ENCODE measurements around the gene EEF1E1.

Gene EEF1E1

DNA sequence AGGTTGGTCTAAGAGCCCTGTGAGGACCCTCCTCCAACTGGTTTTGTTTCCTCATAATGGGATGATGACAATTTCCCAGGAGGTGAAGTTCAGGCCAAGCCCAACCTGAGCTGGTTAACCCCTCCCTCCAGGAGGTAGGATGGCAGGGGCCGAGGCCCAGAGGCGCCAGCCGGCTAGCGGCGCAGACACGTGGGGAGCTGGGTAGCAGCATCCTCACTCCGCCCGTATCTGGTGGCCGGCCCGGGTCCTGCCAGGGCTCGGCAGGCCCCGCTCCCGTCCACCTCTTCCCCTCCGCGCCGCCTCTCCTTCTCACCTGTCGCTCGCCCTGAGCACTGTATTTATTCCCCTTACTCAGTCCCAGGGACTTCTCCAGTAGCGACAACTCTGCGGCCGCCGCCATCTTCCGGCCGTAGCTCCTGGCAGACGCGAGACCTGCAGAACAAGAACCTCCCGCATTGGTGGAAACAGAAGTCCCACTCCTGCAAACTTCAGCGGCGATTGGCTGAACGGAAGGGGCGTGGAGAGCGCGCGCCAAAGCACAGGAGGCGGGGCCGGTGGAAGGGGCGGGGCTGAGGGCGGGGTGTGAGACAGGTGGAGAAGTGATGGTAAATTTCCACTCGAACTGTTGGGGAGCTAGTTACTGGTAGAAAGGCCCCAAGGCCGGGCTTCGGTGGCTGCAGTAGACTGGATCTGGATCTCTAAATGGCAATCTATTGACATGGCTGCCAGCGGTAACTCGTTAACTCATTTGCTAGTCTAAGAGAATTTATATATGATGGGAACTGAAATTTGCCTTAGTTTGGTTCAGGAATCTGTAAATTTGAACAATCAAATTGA lies at the start of gene EEF1E1:
Gene EEF1E1, minus strand, starts transcription at position 427 of the 837 bp plus-strand sequence. Its CDS starts 27 bp downstream, at position 400.
- peak; percentile 90 to 96 for DNase-seq

DNA sequence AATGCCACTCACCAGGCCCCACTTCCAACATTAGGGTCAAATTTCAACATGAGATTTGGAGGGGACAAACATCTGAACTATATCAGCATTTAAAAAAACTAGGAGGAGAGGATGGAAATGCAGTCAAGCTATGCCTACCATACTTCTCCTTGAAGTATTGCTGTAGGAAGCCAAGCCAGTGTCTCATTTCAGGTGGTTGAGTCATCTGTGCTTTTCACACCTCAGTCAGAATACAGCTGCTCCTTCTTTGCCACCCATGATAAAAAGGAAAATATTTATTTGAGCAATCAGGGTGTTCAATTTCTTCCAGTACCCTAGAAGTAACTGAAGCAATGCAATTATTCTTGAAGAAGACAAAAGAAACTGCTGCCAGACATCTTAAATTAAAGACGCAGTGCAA lies 47.0 kb upstream of the EEF1E1 start:
- DNase-seq = no peak

DNA sequence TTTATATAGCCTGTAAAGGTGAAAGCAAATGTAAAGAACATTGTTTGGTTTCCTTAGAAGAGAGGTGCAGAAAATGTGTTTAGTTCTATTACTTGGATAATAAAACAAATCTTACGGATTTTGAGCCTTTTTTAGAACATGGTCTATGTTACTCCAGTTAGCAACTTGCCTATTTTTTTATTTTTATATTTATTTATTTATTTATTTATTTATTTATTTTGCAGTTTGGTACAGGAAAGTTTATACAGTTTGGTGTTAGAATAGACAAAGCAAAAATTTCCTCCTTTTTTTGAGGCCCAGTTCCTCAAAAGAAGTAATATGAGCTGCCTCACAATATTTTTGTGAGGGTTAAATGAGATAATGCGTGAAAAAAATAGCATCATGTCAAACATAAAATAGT lies 41.6 kb upstream of the EEF1E1 start:
- DNase-seq = no peak

DNA sequence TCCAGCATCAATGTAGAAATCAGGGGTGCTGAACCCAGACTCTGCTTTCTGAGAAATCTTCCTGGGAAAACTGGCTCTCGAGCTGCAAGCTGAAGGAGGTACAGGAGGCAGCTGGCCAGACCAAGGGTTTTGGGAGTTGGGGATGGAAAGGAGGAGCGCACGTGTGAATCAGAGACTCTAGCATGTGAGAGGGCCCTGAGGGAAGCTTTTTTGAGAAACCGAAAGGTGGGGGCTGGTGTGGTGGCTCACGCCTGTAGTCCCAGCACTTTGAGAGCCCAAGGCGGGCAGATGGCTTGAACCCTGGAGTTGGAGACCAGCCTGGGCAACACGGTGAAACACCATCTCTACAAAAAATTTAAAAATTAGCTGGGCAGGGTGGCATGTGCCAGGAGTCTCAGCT lies 37.1 kb upstream of the EEF1E1 start:
- DNase-seq = no peak

DNA sequence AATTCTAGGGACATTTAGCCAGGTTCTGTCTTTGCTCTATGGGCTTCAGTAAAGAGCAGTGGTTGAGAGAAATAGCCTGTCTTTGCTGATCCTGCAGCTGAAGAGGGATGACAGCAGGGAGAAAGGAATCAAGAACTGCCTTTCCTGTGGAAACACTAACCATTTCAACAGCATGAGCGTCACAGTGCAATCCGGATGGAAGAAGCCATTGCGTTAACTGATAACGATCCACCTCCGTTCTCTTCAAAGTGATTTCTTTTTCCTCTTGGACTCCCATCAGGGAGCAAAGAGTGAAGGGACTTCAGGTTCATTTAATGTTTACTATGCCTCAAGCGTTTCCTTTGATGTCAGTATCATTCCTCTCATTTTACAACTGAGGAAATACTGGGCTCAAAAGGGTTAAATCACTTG lies 35.2 kb upstream of the EEF1E1 start:
- DNase-seq = no peak

DNA sequence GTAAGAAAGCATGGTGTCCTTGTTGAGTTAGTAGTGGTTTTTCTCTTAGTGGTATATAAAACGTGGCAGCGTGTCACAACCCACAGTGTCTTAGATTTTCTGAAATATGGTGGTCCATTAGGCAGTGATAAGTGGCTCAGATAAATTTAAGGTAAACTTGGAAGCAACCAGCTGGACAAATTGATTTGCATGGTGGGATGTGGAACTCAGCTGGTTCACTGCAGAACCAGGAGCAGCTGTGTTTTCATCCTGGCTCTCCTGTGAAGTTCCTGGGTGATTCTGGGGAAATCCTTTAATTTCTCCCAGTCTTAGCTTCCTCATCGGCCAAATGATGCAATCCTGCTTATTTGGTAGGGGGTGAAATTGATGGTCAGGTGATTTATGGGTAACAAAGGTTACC lies 32.9 kb upstream of the EEF1E1 start:
- no peak for DNase-seq

DNA sequence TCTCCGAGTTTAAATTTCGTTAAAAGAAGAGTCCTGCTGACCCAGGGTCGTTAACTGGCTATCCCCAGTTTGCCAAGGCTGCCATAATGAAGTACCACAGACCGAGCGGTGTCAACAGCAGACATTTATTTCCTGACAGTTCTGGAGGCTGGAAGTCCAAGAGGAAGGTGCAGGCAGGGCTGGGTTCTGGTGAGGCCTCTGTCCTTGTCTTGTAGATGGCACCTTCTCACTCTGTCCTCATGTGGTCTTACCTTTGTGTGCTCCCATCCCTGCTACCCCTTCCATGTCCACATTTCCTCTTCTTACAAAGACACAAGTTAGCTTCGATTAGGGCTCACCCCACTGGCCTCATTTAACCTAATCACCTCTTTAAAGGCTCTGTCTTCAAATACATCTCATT lies 29.8 kb upstream of the EEF1E1 start:
- DNase-seq = no peak

DNA sequence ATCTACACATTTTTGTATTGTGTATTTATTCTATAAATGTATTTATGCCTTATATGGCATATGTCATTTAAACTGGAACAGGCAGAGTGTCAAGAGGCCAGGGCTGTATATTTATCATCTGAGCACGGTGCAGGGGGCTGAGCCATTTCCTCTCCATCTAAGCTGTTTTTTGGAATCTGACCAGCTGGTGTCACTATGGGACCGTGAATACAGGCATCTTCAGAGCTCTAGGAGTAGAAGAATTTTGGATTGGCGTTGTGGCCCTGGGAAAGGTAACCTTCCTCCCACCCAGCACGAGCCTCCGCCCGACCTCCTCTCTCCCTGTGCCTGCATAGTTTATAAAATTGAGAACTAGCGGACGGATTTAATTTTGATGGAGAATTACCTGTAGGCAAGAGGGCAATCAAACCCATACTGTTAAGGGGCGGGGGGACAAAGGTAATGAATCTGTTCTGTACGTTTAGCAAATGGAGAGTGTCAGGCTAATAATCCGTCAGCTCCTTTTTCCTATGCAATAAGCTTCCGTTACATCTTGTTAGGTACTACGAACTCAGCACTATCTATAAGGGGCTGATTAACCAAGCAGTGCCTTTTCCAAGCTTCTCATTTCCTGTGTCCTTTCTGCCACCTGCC lies 29.0 kb upstream of the EEF1E1 start:
- peak; percentile 47 to 91 for DNase-seq

DNA sequence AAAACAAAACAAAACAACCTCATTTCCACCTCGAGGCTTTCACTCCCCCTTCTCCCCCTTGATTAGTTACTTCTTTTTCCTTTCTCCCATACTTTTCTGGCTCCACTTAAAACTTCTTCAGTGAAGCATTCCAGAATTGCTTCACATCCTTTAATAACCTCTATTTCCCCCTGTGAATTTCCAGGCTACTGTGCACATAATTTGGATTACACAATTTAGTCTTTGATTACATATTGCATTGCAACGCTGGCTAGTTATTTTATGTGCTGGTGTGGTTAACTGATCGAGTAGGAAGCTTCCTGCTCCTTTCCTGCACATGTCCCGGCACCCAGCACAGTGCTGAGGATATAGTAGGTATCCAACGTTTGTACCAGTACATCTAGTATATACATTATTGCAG lies 28.1 kb upstream of the EEF1E1 start:
- peak; percentile 72 to 82 for DNase-seq

DNA sequence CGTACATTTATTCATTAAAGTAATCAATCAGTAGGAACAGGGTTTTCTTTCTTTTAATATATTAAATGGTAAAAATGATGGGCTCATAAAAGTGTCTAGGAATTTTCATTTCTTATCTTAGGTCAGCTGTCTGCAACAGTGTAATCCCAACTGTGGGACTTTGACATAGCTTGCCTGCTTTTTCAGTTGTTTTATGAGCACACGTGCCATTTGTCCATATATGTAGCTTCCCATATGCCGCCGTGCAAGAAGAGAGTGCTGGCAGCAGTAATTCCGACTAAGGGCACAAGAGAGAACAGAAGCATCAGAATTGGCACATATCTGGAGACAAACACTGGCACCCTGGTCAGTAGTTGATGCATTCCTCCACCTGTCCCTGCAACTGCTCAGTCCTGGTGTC lies 20.9 kb upstream of the EEF1E1 start:
- DNase-seq = no peak

DNA sequence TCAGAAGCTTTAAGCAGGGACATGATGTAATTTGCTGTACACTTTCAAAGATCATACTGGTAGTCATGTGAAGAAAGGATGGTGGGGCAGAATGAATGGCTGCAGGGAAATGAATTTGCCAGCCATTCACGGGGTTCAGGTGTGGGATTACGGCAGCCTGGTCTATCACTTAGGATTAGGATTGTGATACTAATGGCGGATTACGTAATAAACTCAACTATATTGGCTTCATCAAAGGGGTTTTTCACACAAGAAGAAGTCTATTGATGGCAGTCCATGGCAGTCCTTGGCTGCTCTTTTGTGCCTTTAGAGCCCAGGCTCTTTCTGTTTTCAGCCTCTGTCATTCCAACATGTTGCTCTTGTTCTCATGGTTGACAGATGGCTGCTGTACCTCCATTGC lies 12.6 kb upstream of the EEF1E1 start:
- no peak for DNase-seq

DNA sequence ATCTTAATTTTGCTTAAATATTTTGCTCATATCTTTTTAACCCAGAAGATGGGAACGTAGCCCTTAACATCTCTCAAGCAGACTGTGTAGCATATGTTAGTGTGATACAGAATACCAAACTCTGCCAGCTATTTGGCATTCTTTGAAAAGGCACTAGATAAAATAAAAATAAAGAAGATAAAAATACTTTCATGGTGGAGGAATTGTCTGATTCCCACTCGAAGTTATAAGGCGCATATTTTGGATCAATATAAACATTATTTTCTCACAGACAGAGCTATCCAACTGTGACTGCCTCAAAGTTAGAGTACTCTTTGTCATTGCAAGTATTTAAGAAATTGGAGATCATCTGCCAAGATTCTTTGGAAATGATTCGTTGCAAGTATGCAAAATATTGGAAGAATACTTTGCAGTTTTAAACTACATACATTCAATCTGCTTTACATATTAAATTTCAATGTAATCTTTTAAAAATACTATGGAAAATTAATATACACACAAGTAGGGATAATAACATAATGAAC lies 10.8 kb upstream of the EEF1E1 start:
- DNase-seq = no peak

DNA sequence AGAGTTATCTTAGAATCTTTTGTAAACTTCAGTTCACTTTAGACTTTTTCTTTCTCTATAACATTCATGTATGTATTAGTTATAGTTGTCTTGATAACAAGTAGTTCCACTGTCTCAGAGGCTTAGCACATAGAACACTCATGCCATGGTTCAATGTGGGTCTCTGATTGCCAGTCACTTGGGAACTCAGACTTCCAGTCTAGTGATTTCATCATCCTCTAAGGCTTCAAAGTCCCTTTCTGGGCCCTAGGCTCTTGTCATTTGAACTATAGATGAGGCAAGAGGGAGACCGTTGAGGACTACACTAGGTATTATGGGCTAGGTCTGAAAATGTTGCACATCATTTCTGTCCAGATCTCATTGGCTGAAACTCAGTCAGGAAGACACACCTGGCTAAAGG lies 8.4 kb upstream of the EEF1E1 start:
- DNase-seq = no peak

DNA sequence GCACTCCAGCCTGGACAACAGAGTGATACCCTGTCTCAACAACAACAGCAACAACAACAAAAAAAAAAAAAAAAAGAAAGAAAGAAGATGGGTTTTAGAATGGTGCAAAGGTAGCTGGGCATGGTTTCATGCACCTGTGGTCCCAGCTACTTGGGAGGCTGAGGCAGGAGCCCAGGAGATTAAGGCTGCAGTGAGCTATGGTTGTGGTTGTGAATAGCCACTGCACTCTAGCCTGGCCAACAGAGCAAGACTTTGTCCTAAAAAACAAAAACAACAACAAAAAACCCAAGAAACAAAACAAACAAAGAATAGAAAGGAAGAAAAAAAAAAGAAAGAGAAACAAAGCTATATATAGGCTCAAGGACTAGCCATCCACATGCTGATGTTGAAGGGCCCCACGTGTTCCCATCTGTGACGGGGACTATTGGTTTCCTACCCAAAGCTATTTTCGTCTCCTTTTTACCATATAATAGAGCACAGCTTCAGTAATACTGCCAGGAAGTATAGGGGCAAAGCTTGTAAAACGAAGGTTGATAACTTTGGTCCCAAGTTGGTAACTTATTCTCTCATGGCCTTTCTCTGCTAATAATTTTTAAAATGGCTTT lies 7.9 kb upstream of the EEF1E1 start:
- no peak for DNase-seq

DNA sequence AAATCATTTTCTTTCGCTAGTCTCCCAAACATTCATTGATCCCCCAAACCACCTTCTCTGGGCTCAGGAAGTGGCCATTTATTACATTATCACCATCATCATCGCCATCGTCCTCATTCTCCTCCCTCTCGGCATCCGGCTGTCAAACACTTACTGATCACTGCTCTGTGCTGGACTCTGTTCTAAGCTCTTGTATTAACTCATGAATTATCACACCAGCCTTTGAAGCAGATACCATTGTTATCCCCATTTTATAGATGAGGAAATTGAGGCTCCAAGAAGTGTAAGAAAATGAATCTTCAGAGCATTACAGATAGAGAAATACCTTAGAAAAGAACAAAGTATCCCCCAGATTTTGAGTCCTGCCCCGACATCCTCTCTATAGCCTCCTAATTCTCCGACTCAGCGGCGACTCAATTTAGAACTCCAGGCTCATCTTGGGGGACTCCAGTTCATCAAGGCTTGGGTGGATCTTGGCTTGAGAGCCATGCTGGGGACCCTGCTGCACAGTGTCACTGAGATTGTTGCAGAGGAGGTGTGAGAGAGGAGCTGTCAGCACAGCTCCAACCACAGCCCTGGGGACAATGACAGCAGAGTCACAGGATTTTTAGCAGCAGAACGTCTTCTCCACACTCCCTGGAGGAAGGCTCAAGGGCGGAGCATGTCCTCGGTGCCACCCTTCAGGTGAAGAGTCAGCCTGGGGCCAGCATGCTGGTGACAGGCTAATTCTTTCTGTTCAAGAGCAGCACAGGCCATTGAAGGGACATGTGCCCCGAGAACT lies 6.6 kb upstream of the EEF1E1 start:
- no peak for DNase-seq

DNA sequence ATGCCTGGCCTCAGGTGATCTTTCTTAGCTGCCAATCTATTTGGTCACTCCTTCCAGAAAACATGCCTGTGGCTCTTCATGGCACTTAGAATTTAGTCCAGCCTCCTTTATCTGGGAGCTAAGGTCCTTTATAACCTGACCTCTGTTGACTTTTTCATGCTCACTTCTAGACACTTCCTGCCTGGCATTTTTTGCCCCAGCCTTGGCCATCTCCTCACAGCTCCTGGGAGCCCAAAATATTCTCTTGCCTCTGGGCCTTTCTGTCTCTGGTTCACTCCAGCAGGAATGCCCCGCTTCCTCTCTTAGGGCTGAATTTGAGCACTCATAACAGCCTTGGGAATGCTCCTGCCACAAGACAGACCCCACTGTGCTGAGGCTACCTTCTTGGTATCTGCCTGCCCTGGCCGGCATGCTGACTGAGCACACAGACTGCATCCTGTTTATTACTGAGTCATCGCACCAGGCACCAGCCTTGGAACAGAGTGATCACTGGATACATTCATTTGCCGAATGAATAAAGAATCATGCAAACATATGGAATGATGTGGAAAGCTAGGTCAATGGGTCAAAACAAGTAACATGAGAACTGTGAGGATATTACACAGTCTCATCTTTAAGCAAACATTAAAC lies 5.8 kb upstream of the EEF1E1 start:
- no peak for DNase-seq

DNA sequence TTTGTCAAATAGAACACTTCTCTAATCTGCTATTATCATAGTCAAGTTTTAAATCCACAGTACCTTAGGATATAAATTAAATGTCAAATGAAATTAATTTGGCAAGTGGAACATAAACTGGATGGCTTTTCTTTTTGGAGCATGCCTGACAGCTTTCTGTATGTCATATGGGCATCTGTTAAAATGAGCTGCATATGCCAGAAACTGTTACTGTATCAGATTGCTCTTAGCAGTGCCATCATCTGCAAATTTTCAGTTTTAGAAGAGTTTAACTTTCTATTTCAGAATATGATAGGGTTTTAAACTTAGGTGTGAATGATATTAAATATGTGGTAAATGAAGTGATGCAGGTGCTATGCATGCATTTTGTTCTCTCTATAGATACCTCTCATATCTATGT lies 3.4 kb upstream of the EEF1E1 start:
- DNase-seq = no peak

DNA sequence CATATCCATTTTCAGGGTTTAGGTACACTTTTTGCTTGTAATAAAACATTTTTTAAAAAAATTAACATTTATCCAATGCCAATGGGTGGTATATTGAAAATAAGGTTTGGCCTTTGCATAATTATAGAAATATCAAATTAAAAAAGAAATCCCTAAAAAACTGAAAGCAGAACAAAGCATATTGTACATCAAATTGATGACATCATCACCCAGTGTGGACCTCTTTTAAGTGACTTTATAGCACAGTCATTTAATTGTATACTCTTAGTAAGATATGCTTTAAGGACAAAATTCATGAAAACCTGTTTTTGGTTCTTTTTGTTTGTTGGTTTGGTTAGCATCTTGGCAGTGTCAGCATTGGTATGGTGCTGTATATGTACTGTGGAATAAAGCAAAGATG lies 1.4 kb upstream of the EEF1E1 start:
- no peak for DNase-seq

DNA sequence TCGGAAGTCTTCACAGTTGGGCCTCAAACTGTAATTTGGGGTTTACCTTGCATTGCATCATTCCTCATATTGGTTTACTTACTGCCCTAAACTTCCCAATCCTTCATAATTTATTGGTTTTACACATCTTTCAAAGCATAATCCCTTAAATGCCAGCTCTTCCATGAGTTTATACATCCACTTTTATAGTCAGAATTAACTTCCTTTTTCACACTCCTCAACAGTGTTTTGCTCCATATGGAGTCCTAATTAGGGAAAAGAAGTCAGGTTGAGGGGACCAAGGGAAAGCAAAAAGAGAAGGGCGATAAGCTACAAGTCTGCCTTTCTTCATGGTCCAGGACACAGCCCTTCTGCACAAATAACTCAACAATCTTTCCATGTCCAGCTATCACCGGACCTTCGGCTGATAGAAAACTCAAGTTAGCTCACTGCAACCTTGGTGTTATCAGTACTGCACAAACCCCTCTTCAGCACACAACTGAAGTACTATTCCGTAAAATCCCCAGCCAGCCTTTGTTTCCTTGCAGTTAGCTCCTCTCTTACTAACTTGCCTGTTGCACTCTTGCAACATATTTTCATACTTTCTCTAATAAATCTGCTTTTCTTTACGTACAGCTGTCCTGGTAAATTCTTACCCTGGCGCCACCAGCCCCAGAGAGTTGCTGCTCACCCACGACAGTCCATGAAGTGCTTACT lies 2.0 kb downstream of the EEF1E1 start:
- no peak for DNase-seq

DNA sequence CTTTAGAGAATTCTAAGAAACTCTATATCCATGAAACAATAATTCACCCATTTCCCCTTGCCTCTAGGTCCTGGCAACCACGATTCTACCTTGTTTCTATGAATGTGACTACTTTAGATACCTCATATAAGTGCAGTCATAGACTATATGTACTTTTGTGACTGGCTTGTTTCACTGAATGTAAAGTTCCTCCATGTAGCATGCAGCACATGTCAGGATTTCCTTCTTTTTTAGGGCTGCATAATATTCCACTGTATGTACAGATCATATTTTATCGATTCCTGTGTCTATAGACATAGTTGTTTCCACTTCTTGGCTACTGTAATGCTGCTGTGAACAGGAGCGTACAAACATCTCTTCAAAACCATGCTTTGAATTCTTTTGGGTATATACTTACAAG lies 11.7 kb downstream of the EEF1E1 start:
- DNase-seq = no peak

DNA sequence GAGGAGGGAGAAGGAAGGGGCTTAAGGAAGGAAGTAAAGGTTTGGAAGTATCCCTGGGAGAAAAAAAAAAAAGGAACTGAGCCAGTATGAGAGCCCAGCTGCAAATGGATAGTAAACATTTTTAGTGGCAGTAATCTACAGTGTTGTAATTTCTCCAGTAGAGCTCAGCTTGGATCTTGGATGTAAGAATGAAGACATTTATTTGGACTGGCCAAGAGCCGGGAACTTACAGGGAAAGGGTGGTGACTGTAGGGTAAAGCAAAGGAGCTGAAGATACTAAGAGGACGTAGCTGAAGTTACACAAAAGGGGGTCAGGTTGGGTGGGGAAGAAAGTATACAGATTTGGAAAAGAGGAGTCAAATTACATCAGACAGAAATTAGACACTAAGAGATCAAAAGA lies 13.5 kb downstream of the EEF1E1 start:
- no peak for DNase-seq
